Stimulated activated CD8-positive, alpha-beta memory T cell treated with anti-CD3 and anti-CD28 coated beads, Interleukin-2, amount 100 ng/mL, for 48 hours (primary cell): Measurements from ENCODE around the gene CAPN13.

Experiments
- DNase-seq, 2 donors: peaks; one replicate each; pipeline ENCODE4 v3.0.0-alpha.2; 2020; ENCODE audit warnings: low read depth in 2 of 2

Gene CAPN13, protein sequence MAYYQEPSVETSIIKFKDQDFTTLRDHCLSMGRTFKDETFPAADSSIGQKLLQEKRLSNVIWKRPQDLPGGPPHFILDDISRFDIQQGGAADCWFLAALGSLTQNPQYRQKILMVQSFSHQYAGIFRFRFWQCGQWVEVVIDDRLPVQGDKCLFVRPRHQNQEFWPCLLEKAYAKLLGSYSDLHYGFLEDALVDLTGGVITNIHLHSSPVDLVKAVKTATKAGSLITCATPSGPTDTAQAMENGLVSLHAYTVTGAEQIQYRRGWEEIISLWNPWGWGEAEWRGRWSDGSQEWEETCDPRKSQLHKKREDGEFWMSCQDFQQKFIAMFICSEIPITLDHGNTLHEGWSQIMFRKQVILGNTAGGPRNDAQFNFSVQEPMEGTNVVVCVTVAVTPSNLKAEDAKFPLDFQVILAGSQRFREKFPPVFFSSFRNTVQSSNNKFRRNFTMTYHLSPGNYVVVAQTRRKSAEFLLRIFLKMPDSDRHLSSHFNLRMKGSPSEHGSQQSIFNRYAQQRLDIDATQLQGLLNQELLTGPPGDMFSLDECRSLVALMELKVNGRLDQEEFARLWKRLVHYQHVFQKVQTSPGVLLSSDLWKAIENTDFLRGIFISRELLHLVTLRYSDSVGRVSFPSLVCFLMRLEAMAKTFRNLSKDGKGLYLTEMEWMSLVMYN

DNA sequence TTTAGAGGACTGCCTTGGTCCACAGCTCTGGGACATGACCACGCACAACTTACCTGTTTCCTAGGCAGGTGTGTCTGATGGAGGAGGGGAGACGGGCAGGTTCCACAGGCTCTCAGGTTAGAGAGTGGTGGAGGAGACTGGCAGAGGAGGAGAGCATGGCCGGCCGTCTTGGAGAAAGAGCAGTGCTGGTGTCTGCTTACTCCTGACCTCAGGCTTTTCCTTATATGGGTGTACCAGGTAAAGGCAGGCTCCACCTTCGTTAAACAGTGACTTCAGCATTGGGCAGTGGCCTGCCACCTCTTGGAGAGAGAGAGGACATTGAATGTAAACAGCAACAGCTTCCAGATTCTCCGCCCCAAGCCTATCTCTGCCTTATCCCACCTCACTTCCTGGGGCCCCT, at the start of gene CAPN13:
Gene CAPN13, minus strand, starts transcription at position 198 of the 400 bp plus-strand sequence. CDS start 20,121 bp downstream, outside the sequence.
- no peak for DNase-seq

GRCh38 chr2:30847841-30848240, 40.6 kb upstream of the CAPN13 start:
- DNase-seq, result no peak

- DNase-seq, result no peak
These were observed 40.1 kb upstream of the CAPN13 start for GRCh38 chr2:30847329-30847728.

DNA sequence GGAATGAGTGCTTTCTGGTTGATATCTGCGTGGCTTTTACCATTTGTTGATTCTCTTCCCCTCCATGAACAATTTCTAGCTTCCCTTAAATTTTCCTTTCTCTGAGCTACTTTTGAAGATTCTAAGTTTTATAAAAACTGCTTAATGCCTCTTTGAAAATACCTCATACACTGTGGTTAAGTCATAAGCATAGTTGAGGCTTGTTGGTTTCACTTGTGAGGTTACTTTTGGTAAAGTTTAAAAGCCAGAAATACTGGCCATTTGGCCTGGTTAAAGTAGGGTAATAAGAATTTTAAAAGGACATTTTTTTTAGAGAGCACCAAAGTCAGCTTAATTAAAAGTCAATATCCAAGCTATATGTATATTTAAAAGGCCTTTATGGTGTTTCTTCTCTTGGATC, 21.3 kb upstream of the CAPN13 start:
- no peak for DNase-seq

GRCh38 chr2:30826916-30827315, 19.7 kb upstream of the CAPN13 start:
- DNase-seq, result no peak

DNA sequence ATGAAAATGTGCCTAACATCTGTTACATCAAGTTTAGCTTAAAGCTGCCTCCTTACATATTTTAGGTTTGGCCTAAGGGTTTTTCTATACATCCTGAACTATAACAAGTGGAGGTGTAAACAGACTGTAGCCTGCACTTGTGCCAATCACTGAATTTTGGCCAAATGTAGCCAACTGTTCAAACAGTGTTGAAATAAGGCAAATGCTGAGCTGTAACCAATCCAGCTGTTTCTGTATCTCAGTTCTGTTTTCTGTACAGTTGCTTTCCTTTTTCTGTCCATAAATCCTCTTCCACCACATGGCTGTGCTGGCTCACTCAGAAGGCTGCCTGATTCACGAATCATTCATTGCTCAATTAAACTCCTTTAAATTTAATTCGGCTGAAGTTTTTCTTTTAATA, 19.2 kb upstream of the CAPN13 start:
- no peak for DNase-seq

DNA sequence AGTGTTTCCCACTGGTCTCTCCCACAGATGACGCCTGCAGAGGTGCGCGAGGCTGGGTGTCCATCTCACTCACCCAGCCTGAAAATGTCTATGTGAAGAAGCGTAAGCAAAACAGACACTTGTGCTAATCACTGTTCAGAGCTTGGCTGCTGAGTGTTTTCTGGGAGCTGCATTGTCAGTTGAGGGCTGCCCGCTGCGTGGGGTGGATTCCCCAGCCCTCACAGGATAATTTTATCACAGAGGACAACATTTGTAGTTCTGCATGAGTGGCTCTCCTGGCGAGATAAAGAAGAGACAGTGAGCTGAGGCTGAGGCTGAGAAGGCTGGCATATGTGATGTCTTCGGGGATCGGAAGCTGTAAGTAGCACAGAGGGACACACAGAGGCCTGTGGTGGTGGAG, 16.2 kb upstream of the CAPN13 start:
- no peak for DNase-seq

DNA sequence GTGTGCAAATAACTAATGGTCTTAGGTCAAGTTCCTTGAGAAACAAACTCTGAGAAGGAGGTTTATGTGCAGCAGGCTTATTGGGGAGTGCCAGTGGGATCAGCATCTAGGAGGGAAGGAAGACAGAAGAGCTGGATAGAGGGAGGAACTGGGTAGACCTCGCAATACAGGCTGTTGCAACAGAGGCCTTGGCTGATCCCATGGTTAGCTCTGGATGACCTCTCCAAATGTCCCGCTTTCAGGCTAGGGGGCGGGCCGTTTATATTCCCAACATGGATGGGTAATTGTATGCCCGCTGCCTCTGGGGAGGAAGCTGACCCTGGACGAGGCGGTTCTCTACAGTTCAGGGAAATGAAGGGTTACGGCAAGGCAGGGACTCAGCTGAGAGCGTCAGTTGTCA, 14.7 kb upstream of the CAPN13 start:
- no peak for DNase-seq

DNA sequence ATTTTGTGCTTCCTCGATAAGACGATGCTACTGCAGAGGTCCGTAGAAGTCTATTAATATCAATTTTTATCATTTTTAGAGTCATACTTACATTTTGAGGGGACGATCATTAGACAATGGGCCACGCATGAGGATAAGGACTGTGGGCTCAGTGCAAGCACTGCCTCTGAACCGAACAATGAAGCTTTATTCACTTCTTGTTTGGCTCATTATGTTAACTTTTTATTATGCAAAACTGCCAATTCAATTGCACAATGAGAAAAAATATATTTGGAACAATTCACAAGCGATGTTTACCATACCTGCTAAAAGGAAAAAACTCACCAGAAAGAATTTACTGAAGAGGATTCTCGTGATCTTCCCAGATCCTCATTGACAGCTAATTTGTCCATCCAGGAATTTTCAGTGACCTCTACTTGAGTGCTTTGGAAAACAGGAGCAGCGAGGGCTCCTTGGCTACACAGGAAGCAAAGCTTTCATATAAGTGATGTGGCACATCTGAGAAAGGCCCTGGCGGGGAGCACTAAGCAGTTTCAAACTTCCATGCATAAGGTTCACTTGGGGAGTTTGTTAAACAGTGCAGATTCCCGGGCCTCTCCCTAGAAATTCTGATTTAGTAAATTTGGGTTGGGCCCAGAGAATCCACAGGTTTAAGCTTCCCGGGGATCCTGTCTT, 13.3 kb upstream of the CAPN13 start:
- DNase-seq, result no peak

DNA sequence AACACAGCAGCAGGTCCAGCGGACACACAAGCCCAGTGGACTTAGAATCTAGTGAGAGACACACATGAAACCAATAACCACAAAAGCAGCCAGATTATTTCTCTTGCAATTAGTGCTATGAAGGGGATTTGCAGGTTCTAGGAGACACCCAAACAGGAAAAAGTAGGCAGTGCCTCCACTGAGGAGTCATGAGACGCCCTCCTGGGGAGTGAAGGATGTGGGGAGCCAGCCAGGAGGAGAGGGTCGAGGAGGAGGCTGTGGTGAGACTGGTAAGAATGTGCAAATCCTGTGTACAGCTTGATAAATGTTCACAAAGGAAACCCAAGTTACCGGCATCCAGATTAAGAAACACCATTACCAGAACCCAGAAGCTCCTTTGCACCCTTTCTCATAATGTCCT, 2.7 kb upstream of the CAPN13 start:
- DNase-seq, result no peak

DNA sequence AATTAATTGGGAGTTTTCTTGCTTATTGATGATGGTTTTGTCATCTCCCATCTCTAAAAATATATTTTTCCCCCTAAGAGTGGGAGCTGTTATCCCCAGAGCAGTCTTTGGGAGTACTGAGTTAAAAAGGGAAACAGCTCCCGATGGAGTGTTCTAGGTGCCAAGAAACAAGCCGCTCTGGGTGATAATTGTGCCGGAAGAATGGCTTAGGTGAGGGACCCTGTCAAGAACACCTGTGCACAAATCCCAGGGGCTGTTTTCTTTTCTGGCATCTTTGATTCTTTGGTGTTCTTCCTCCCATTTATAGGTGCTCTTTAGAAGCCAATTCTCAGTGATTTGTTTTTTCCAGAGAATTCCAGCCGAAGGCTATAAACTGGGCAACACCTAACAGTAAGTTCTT, 1.4 kb upstream of the CAPN13 start:
- DNase-seq, result no peak

DNA sequence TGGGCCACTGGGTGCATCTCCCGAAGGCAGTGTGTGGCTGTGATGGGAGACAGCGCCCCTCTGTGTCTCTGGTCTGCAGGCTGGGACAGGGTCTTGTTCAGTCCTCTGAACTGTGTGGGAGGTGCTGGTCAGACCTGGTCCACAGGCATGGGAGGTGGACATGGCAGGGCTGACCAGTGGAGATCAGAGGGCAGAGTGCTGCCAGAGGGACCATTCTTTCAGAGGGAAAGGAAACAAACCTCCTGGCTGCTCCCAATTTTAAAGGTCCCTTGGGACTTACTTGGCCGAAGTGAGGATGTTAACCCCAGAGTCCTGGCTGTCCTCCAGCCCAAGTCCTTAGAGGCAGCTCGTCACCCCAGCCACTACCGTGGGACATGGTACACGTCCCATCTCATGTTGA, 4.0 kb downstream of the CAPN13 start:
- DNase-seq, result no peak

DNA sequence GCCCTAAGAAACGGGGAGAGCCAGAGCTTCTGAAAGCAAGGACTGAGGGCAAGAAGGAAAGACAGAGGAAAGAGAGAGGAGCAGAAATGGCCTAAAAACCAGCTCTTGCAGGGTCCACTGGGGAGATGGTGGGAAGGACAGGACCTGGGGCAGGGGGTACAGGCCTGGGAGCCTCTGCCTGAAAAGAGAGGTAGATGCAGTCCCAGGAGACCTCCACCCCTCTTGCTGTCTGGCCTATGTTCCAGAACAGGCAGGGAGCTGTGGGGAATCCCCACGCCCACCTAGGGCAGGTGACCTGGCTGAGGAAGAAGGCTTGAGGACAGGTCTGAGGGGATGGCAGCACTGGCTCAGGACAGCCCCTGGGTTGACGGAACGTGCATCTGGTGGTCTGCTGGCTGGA, 4.6 kb downstream of the CAPN13 start:
- DNase-seq, result no peak

- no peak for DNase-seq
These were observed 5.3 kb downstream of the CAPN13 start for GRCh38 chr2:30801821-30802455.

- DNase-seq, result no peak
These were observed 7.1 kb downstream of the CAPN13 start for GRCh38 chr2:30800159-30800558.

DNA sequence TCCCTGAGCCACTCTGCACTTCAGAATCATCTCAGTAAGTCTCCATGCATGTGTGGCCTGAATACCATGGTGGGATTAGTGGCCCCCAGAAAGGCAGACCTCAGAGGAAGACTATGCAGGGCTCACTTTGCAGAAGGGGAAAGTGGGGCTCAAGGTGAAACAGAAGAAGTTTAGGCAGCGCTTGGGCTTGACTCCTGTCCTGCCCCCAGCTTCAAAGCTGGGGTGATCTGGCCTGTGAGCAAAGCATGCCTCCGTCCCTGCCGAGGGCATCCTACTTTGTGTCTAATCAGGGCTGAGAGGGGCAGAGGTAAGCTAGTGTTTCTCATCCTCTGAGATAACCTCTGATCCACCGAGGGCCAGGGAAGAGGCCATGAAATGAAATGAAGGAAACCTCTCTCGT, 7.9 kb downstream of the CAPN13 start:
- DNase-seq, result no peak

DNA sequence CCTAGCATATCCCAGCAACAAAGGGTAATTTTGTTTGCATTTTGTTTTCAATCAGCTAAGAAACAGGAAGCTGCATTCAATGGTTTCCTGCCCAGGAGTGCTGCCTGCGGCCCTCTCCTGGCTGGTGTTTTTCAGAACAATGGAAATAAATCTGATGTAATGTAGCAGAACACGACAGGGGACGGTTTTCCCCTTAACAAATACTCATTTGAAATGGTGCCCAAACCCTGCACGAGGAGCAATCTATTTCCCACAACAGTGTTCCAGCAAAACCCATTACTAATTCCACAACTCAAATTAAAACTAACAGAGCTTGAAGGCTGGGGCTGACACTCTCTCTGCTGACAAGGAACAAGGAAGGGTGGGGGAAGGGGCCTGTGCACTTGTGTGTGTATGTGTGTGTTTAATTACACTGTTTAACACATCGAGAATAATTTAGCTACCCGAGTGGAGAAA, 8.7 kb downstream of the CAPN13 start:
- no peak for DNase-seq

DNA sequence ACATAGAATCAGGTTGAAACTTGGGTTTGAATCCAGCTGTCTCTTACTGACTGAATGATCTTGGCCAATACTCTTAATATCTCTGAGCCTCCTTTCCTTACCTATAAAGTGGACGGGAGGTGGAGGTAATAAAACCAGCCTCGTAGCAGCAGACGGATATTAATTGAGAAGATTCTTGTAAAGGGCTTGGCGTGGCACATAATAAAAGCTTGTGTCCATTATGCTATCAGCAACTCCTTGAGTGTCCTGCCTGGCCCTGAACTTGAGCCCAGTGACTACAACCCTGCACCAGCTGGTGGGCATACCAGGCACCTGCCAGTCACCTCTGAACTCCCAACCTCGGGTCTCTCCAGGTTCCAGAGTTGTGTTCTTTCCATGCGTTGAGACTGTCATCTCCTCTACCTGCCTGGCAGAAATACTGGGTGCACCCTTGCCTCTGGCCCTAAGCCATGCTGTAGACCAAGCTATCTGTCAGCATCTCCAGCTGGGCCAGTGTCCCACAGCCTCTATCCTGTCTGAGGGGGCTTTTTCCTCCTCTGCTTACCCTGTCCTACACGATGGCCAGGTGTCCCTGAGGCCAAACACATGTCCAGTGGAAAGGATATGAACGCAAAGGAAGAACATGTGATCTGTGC, 9.7 kb downstream of the CAPN13 start:
- DNase-seq, result no peak

GRCh38 chr2:30796699-30797098, 10.5 kb downstream of the CAPN13 start:
- DNase-seq, result no peak

GRCh38 chr2:30792521-30792920, 14.7 kb downstream of the CAPN13 start:
- DNase-seq, result no peak

- DNase-seq, result no peak
These were observed 16.4 kb downstream of the CAPN13 start for GRCh38 chr2:30790879-30791278.
